ENCODE measurements around the gene LRP2.

DNA sequence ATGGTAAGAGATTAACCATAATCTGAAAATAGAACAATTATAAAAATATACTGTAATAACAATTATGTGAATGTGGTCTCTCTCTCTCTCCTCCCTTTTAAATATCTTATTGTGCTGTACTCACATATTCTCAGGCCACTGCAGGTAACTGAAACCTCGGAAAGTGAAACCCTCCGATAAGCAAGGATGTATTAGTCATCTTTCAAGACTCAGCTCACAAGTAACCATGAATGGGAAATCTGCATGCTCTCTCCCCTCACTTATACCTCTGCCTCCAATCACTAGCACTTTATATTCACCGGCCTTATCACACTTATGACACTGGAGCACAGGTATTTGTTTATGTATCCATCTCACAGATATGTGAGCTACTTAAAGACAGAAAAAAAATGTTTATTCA is 139.7 kb downstream of the LRP2 start:
- TF ChIP-seq, protein P1, sequence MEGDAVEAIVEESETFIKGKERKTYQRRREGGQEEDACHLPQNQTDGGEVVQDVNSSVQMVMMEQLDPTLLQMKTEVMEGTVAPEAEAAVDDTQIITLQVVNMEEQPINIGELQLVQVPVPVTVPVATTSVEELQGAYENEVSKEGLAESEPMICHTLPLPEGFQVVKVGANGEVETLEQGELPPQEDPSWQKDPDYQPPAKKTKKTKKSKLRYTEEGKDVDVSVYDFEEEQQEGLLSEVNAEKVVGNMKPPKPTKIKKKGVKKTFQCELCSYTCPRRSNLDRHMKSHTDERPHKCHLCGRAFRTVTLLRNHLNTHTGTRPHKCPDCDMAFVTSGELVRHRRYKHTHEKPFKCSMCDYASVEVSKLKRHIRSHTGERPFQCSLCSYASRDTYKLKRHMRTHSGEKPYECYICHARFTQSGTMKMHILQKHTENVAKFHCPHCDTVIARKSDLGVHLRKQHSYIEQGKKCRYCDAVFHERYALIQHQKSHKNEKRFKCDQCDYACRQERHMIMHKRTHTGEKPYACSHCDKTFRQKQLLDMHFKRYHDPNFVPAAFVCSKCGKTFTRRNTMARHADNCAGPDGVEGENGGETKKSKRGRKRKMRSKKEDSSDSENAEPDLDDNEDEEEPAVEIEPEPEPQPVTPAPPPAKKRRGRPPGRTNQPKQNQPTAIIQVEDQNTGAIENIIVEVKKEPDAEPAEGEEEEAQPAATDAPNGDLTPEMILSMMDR (optimal IDR thresholded peaks at IDR 0.05 in 1 of 3, IDR thresholded peaks at IDR 0.05 in 1 of 3, conservative IDR thresholded peaks at IDR 0.05 in 1 of 3; ENCODE audit: extremely low read depth in 1 of 3, insufficient read depth in 2 of 3, low read length in 3 of 3) = no peak
- no peak for TF ChIP-seq EZH2 (IDR thresholded peaks at IDR 0.05; ENCODE audit: low read length)

Measured in keratinocyte (primary cell).